ENCODE measurements around the gene CCDC39. TPM values are rescaled to one million over a fixed set of nuclear protein-coding genes. Genes with fewer than 3 reads are reported as not detected.
A peak's percentile ranks its signal among the peaks of the same experiment; 100 is the strongest.

CCDC39 gene
- total RNA-seq, result not detected

DNA sequence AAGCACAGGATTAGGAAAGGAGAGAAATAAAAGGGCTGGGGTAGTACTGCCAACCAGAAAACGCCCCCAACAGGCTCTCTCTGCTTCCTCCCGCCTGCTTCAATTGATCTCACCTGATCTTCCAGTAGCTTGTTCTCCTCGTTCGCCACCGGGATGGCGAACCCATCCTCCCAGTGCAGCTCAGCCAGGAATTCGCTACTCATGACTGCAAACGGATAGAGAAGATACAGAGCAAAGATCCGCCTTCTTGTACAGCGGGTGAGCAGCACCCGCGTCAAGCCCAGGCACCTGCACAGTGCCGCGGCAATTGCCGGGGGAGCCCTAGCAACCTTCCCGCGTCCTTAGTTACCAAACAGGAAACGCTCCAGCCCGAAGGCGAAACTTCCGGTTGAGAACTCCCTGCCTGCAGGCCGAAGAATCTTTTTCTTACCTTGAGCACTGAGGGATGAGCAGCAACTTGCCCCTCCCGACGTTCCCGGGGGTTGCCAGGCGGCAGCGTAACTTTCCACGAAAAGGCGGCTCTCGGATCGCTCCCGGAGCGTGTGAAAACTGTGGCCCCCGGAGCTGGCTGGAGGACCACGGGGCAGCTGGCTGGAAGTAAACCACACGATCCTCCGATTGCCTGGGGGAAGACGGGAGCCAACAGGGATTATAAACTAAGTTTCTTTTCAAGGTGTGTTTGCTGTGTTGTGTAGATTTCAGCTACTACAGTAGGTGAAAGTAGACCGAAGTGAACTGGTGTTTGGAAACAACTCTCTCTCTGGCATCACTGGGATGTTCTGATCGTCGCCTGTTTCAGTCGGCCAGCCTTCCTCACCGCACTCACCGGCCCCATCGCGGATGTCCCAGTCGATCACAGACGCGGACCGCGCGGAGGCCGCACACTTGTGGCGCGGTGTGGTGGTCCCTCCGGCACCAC lies at the start of gene CCDC39:
TSS of gene CCDC39 (minus strand) at position 312 of the 919 bp plus-strand sequence. CDS start at position 203, 109 bp downstream.
- H3K4me1 Mint-ChIP-seq, result peaks cover 13% of the 10 kb centered on the region
- ChIA-PET CTCF (interaction anchor here (0.5 to 1.3 kb wide), 2 partner anchors 18 to 1364 kb away, joined by 3 to 4 read pairs; no protein-coding TSS in a partner anchor), POLR2A (no interaction called here)
- H3K27me3 Mint-ChIP-seq, result peaks cover 49% of the 10 kb centered on the region
- intact Hi-C loops (cut with DNase I, micrococcal nuclease), result loop anchor here (1.0 to 5.0 kb wide), 3 partner anchors 49 to 233 kb away; partner anchors contain the start of genes TTC14 (in 2 of the 2) and FXR1 (in 1 of the 2)
- no peaks in the 10 kb centered on the region for H3K9me3 Mint-ChIP-seq (ENCODE audit: low read depth)
- H3K4me3 Mint-ChIP-seq, result peak within 1 kb of the TSS; percentile 62
- DNase-seq, result peak; percentile 80
- H3K27ac Mint-ChIP-seq, result no peak within 1 kb of the TSS
- H3K36me3 Mint-ChIP-seq (ENCODE audit: low read depth), result no peaks in the 10 kb centered on the region
- ATAC-seq, result peak; percentile 87

DNA sequence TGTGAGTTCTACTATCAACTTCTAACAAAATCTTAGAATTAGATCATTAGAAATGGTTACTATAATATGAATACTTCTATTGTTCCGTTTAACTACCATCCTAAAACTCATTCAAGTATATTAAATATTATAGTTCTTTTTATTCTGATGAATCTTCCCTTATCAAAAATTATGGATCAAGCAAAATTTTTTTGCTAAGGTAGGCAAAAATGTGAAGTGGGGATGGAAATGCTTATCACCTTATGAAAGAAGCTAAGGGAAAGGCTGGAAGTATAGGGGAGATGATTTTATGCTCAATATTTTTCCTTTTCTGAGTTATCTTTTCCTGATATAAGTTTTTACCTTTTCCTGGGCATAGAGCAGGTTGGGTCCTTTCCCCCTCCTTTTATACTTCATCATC lies 40.7 kb upstream of the CCDC39 start:
- no peak for ATAC-seq
- Mint-ChIP-seq H3K36me3 (ENCODE audit: low read depth) (no peaks in the 10 kb centered on the region), H3K9me3 (ENCODE audit: low read depth) (no peaks in the 10 kb centered on the region)

GRCh38 chr3:180707896-180708295 lies 28.6 kb upstream of the CCDC39 start:
- Mint-ChIP-seq H3K4me1 (no peaks in the 10 kb centered on the region), H3K27ac (no peak overlapping the region)
- POLR2A ChIA-PET, result no interaction called here

More for the DNA sequence above, 40.7 kb upstream of the CCDC39 start:
- peaks cover 5% of the 10 kb centered on the region for H3K27me3 Mint-ChIP-seq
- POLR2A ChIA-PET, result no interaction called here
- H3K4me1 Mint-ChIP-seq, result no peaks in the 10 kb centered on the region
- no peak for DNase-seq
- intact Hi-C loops (cut with DNase I, micrococcal nuclease), result no loop called here
- H3K4me3 Mint-ChIP-seq, result no peak overlapping the region
- H3K27ac Mint-ChIP-seq, result no peak overlapping the region
- CTCF ChIA-PET, result no interaction called here

DNA sequence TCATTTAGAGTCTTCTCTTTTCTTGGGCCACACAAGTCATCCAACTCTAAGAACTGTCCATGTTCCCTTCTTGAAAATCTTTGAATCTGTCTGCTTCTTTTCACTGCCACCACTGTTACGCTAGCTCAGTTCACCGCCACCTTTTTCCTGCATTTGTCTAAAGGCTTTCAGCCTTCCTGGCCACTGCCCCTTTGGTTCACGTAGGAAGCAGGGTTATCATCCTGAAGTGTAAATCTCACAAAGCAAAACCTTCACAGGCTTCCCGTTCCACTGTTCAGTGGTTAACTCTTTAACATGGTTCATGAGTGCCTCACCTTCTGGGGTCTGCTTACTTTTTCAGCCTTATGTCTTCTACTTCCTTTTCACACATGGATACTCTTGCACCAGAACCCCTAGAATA lies 26.3 kb upstream of the CCDC39 start:
- H3K36me3 Mint-ChIP-seq (ENCODE audit: low read depth), result no peaks in the 10 kb centered on the region
- H3K27me3 Mint-ChIP-seq, result peaks cover 16% of the 10 kb centered on the region
- H3K9me3 Mint-ChIP-seq (ENCODE audit: low read depth), result no peaks in the 10 kb centered on the region
- intact Hi-C loops (cut with DNase I, micrococcal nuclease), result no loop called here
- ATAC-seq (no peak), DNase-seq (no peak)
- no peak overlapping the region for H3K27ac Mint-ChIP-seq
- POLR2A ChIA-PET, result no interaction called here
- CTCF ChIA-PET, result interaction anchor here (1.0 kb wide), 1 partner anchor 12 kb away, joined by 3 read pairs; no protein-coding TSS in a partner anchor
- H3K4me3 Mint-ChIP-seq, result no peak overlapping the region
- H3K4me1 Mint-ChIP-seq, result no peaks in the 10 kb centered on the region

More at GRCh38 chr3:180707896-180708295, 28.6 kb upstream of the CCDC39 start:
- H3K36me3 Mint-ChIP-seq (ENCODE audit: low read depth), result no peaks in the 10 kb centered on the region
- no peak for DNase-seq
- intact Hi-C loops (cut with DNase I, micrococcal nuclease), result no loop called here
- no peak overlapping the region for H3K4me3 Mint-ChIP-seq
- no peak for ATAC-seq
- CTCF ChIA-PET, result no interaction called here
- no peaks in the 10 kb centered on the region for H3K9me3 Mint-ChIP-seq (ENCODE audit: low read depth)
- H3K27me3 Mint-ChIP-seq, result peaks cover 17% of the 10 kb centered on the region

GRCh38 chr3:180704532-180704931 lies 25.2 kb upstream of the CCDC39 start:
- DNase-seq (no peak), ATAC-seq (no peak)
- ChIA-PET CTCF (no interaction called here), POLR2A (no interaction called here)
- H3K36me3 Mint-ChIP-seq (ENCODE audit: low read depth), result no peaks in the 10 kb centered on the region
- H3K9me3 Mint-ChIP-seq (ENCODE audit: low read depth), result no peaks in the 10 kb centered on the region
- intact Hi-C loops (cut with DNase I, micrococcal nuclease), result no loop called here
- H3K4me1 Mint-ChIP-seq, result no peaks in the 10 kb centered on the region
- peaks cover 16% of the 10 kb centered on the region for H3K27me3 Mint-ChIP-seq
- no peak overlapping the region for H3K4me3 Mint-ChIP-seq
- no peak overlapping the region for H3K27ac Mint-ChIP-seq

DNA sequence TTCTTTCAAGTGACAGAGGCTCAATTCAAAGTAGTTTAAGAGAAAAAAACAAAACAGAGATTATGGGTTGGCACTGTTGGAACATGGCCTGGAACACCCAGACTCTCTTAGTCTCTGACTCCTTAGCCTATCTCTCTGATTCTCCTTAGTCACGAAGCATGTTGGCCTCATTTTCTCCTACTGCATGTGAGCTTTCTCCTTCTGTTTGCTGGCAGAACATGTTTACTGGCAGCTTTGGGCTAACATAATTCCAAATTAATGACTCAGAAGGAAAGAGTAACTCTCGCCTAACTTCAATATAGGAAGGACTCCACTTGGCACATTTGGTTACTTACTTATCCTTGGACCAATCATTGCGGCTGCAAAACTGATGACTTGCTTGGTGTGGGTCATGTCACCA lies 21.7 kb upstream of the CCDC39 start:
- ChIA-PET POLR2A (no interaction called here), CTCF (no interaction called here)
- Mint-ChIP-seq H3K4me3 (no peak overlapping the region), H3K27ac (no peak overlapping the region), H3K9me3 (ENCODE audit: low read depth) (no peaks in the 10 kb centered on the region), H3K4me1 (no peaks in the 10 kb centered on the region), H3K27me3 (peaks cover 19% of the 10 kb centered on the region), H3K36me3 (ENCODE audit: low read depth) (no peaks in the 10 kb centered on the region)
- DNase-seq (no peak), ATAC-seq (no peak)
- intact Hi-C loops (cut with DNase I, micrococcal nuclease), result no loop called here

DNA sequence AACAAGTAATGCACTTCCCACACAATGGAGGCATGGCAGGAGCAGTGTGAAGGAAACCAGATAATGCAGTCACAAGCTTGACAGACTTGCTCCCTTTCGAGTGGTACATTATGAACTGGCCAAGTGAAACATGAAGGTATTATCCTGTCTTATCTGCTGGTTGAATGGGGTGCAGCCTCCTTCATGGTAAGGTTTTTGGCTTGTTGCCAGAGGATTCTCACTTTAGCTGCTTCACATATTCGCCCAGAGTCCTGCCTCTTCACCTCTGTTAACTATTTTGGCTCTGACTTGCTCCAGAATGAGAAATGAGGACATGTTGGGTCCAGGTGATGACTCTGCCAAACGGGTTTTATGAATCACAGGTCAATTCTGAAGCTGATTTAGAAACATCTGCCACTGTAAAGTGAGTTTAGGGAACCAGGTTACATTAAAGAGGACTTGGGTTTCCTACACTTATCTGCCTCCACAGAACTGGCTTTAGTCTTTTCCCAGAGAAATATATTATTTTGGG lies 19.5 kb upstream of the CCDC39 start:
- intact Hi-C loops (cut with DNase I, micrococcal nuclease), result no loop called here
- ChIA-PET CTCF (no interaction called here), POLR2A (no interaction called here)
- H3K4me3 Mint-ChIP-seq, result no peak overlapping the region
- no peaks in the 10 kb centered on the region for H3K4me1 Mint-ChIP-seq
- H3K36me3 Mint-ChIP-seq (ENCODE audit: low read depth), result no peaks in the 10 kb centered on the region
- no peaks in the 10 kb centered on the region for H3K9me3 Mint-ChIP-seq (ENCODE audit: low read depth)
- H3K27ac Mint-ChIP-seq, result no peak overlapping the region
- ATAC-seq (no peak), DNase-seq (no peak)
- peaks cover 14% of the 10 kb centered on the region for H3K27me3 Mint-ChIP-seq

DNA sequence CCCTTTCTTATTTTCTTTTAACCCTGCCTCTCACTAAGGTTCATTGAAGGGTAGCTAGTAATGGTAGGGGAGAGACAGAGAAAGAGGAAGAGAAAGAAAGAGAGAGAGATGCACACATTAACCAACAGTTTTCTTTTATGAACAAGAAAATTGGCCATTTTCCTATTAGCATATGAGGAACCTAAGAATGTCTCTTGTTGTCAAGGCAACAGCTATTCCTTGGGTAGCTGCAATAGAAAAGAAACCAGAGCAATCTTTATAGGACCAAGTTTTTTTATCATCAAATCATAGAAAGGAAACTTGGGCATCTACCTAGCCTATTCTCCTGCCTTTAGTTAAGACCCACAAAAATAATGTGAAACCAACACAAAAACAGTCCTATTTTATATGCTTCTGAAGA lies 15.0 kb upstream of the CCDC39 start:
- H3K9me3 Mint-ChIP-seq (ENCODE audit: low read depth), result no peaks in the 10 kb centered on the region
- no peaks in the 10 kb centered on the region for H3K36me3 Mint-ChIP-seq (ENCODE audit: low read depth)
- H3K27ac Mint-ChIP-seq, result no peak overlapping the region
- H3K4me3 Mint-ChIP-seq, result no peak overlapping the region
- no peak for DNase-seq
- no peaks in the 10 kb centered on the region for H3K4me1 Mint-ChIP-seq
- ChIA-PET POLR2A (no interaction called here), CTCF (interaction anchor here (0.6 kb wide), 1 partner anchor 260 kb away, joined by 3 read pairs; no protein-coding TSS in a partner anchor)
- ATAC-seq, result no peak
- H3K27me3 Mint-ChIP-seq, result peaks cover 28% of the 10 kb centered on the region
- intact Hi-C loops (cut with DNase I, micrococcal nuclease), result no loop called here

GRCh38 chr3:180693656-180694055 lies 14.4 kb upstream of the CCDC39 start:
- CTCF ChIA-PET, result interaction anchor here (0.6 to 0.7 kb wide), 3 partner anchors 12 to 270 kb away, joined by 3 read pairs; no protein-coding TSS in a partner anchor
- Mint-ChIP-seq H3K27ac (no peak overlapping the region), H3K27me3 (peaks cover 26% of the 10 kb centered on the region), H3K36me3 (ENCODE audit: low read depth) (no peaks in the 10 kb centered on the region), H3K9me3 (ENCODE audit: low read depth) (no peaks in the 10 kb centered on the region), H3K4me3 (no peak overlapping the region), H3K4me1 (no peaks in the 10 kb centered on the region)
- POLR2A ChIA-PET, result no interaction called here
- intact Hi-C loops (cut with DNase I, micrococcal nuclease), result no loop called here
- ATAC-seq (no peak), DNase-seq (no peak)

DNA sequence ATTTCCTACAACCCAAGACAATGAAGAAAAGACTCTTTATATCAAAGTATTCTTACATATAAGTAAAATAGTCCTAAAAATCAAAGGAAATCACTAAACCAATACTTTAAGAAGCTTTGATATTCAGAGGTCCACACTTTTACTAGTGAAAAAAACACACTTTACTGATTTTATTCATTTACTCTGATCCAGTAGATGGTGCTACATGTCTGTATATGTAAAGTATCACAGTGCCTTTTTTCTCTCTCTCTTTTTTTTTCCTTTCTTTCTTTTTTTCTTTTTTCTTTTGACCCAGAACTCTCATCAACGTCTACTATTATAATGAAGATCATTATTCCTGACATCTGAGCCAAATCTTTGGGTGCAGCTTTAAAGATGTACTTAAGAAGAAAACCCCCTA lies 10.8 kb upstream of the CCDC39 start:
- Mint-ChIP-seq H3K9me3 (ENCODE audit: low read depth) (no peaks in the 10 kb centered on the region), H3K4me3 (no peak overlapping the region), H3K27ac (no peak overlapping the region), H3K4me1 (no peaks in the 10 kb centered on the region), H3K36me3 (ENCODE audit: low read depth) (no peaks in the 10 kb centered on the region), H3K27me3 (peaks cover 29% of the 10 kb centered on the region)
- DNase-seq (no peak), ATAC-seq (no peak)
- CTCF ChIA-PET, result interaction anchor here (0.5 to 2.3 kb wide), 3 partner anchors 8 to 75 kb away, joined by 3 to 7 read pairs (median 3); no protein-coding TSS in a partner anchor
- intact Hi-C loops (cut with DNase I, micrococcal nuclease), result no loop called here
- POLR2A ChIA-PET, result no interaction called here

- ATAC-seq (no peak), DNase-seq (no peak)
- Mint-ChIP-seq H3K4me3 (no peak overlapping the region), H3K27ac (no peak overlapping the region), H3K9me3 (ENCODE audit: low read depth) (no peaks in the 10 kb centered on the region), H3K36me3 (ENCODE audit: low read depth) (no peaks in the 10 kb centered on the region), H3K27me3 (peaks cover 37% of the 10 kb centered on the region), H3K4me1 (peaks cover 4% of the 10 kb centered on the region)
- ChIA-PET POLR2A (no interaction called here), CTCF (no interaction called here)
- intact Hi-C loops (cut with DNase I, micrococcal nuclease), result no loop called here
Observed at GRCh38 chr3:180684807-180685206, 5.5 kb upstream of the CCDC39 start.

- H3K27ac Mint-ChIP-seq, result no peak overlapping the region
- DNase-seq, result no peak
- H3K36me3 Mint-ChIP-seq (ENCODE audit: low read depth), result no peaks in the 10 kb centered on the region
- no peak for ATAC-seq
- CTCF ChIA-PET, result no interaction called here
- no peaks in the 10 kb centered on the region for H3K9me3 Mint-ChIP-seq (ENCODE audit: low read depth)
- intact Hi-C loops (cut with DNase I, micrococcal nuclease), result no loop called here
- no peak overlapping the region for H3K4me3 Mint-ChIP-seq
- POLR2A ChIA-PET, result no interaction called here
- peaks cover 6% of the 10 kb centered on the region for H3K4me1 Mint-ChIP-seq
- H3K27me3 Mint-ChIP-seq, result peaks cover 38% of the 10 kb centered on the region
Observed at GRCh38 chr3:180683816-180684215, 4.5 kb upstream of the CCDC39 start.

All from activated CD4-positive, alpha-beta T cell treated with anti-CD3 and anti-CD28 coated beads for 36 hours (primary cell).